Activated T-cell treated with anti-CD3 and anti-CD28 coated beads, Interleukin-2, amount 50 U/mL, for 48 hours (primary cell): ENCODE data around the gene MYH9.

Experiments
- DNase-seq, 2 experiments: peaks; one replicate each; pipeline ENCODE4 v3.0.0-alpha.2; 2020

Gene MYH9

DNA sequence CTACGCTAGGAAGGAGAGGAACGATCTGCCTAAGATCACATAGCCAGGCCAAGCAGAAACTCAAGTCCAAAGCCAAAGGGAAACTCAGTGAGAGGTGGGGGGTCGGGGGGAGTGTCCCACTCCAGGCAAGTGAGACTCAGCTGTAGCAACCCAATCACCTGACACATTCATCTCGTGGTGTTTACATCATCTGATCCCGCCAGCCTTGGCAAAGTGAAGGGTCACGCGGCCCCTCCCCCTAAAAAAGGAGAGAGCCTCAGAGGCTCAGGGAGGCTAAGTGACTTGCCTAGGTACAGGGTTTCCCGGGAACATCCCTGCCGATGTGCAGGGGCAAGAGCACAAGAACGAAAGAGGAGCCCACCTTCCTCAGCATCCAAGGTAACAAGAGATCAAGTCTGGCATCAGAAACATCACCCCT, 21.5 kb downstream of the MYH9 start:
- no peak for DNase-seq

- peak; percentile 90 to 91 for DNase-seq
Measured at GRCh38 chr22:36365020-36365411, 22.8 kb downstream of the MYH9 start.

DNA sequence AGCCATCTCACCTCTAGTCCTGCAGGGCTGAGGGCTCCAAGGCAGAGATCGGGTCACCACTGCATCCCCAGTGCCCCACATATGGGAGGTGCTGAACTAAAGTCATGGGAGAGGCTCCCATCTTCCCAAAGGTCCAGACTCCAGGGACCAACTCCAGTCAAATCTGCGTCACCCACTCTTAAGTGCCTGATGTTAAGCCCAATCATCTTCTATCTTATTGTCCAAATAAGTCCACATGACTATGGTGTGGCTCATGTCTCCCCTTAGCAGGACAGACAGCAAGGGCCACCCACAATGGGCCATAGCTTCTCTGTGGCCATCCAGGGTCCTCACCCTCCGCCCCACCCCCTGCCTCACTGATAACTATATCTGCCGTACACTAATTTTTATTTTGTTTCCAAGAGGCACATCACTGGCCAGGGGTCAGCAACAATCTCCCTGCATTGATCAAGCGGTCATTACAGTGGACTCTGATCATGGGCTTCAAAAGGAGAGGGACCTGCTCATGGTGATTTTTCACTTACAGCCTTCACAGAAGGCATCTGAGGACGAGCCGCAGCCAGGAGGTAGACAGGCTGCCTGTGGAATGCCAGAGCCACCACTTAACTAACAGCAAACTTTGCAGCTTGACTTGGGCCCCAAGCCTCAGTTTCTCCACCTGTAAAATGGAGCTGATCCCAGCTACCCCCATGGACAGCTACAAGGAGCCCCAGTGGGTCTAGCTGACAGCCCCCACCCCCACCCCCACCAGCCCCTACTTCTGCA, 23.3 kb downstream of the MYH9 start:
- DNase-seq, result no peak

GRCh38 chr22:36363349-36363981, 24.3 kb downstream of the MYH9 start:
- no peak for DNase-seq

DNA sequence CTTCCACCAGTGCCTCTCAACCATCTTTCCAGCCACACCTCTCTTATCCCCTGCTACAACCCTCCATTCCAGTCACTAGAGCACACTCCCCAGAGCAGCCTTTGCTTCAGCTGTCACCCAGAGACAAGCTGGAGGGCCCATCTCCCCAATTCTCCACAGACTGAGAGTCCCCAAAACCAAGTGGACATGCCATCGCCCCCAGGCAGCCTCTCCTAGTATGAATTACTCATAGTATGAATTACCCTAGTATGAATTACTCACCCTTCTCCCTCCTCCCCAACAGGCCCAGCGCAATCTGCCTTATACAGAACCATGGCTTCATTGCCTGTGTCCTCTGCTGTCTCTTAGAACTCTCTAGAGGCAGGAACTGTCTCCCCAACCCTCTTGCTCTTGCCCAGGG, 24.8 kb downstream of the MYH9 start:
- DNase-seq, result peak; percentile 66 to 67

GRCh38 chr22:36362075-36362474, 25.7 kb downstream of the MYH9 start:
- no peak for DNase-seq

DNA sequence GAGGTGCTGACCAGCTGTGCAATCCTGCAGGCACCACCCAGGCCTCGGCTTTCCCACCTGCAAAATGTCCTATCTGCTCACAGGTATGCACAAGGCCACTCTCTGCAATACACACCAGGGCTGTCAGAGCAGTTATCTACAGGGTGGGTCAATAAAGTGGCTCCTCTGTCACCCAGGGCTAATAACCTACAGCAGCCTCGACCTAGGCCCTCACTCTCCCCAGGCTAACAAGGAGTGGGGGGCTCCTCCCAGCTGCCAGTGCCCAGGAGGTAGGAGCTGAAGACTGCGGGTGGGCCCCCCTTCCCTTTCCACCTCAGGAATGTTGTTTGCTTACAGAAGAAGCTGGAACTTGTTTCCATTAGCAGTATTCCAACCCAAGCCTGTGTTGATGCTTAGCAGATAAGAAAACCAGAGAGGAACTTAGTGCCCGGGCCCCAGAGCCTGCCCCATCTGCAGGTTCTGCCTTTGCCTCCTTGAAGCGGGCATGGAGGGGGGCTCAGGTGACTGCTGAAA, 26.8 kb downstream of the MYH9 start:
- no peak for DNase-seq

DNA sequence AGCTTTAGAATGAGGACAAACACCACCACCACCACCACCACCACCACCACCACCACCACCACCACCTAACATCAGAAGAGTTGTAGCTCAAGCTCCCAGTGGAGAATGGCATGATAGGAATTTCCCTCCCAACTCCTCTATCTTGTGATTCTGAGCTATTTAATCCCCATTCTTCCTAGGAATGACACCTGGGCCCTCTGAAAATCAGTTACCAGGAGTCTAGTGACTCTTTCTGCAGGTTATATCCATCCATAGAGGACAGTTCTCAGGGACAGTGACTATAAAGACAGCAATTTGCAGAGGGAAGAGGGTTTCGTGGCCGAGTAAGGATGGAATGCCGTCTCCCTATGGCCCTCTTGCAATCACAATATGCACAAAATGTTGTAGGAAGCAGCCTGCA, 27.8 kb downstream of the MYH9 start:
- DNase-seq, result no peak

- DNase-seq, result no peak
Measured at GRCh38 chr22:36359470-36359996, 28.2 kb downstream of the MYH9 start.

- DNase-seq, result no peak
Measured at GRCh38 chr22:36358533-36359469, 29.0 kb downstream of the MYH9 start.

DNA sequence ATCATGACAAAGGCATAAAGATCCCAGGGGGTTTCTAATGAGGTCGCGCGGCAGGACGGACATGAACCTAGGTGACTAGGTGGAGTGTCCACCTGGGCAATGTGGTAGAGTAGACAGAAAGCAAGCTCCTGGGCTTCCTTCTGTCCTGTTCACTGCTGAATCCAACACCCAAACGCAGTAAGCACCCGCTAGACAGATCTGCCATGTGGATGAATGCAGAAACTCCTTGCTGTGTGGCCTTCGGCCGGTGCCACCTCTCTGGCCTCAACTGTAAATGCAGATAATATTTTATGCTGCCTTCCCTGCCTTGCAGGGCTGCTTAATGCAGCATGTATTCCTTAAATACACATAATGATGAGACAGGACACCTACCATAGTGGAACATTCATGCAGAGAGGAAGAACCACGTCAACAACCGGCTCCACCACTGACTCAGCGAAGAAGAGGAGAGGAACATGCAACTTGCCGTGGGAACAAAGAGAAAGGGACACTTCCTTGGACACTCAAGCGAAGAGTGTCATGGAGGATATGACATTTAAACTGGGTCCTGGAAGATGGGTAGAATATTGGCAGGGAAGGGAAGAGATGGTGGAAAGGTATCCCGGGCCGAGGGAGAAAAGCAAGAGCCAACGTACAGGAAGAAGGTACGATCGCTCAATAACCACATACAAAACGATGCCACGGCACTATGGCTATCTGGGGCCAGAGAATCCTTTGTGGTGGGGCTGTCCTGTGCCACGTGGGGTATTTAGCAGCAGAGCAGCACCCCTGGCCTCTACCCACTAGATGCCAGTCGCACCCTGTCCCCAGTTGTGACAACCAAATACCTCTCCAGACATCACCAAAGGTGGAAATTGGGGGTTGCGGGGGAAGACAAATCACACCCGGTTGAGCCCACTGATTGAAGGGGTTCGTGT, 30.8 kb downstream of the MYH9 start:
- peak; percentile 72 to 74 for DNase-seq

GRCh38 chr22:36355894-36356293, 31.9 kb downstream of the MYH9 start:
- DNase-seq, result no peak

GRCh38 chr22:36355362-36355761, 32.4 kb downstream of the MYH9 start:
- DNase-seq, result no peak

DNA sequence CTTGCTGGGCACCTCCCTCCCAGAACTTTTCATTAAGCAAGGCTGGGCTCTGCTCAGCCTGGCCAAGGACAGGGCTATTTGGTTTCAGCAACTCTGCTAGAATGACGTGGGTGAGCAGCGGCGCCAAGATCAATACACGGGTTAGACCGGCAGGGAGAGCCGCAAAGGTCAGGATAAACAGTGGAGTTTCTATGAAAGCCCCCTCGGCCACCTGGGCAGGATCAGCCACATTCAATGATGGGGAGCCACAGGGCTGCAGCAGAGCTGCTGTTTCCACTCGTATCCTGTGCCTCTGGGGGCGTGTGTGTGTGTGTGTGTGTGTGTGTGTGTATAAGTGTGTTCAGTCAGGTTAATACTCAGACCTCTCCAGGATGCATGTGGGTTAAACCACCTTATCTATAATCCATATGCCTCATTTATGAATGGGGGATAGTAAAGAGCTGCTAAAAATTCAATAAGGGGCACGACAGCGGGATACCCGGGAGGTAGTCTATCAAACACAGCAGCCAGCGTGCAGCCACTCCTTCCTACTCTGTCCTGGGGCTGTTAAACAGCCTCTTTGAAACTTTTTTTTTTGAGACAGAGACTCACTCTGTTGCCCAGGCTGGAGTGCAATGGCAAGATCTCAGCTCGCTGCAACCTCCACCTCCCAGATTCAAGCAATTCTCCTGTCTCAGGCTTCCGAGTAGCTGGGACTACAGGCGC, 34.8 kb downstream of the MYH9 start:
- peak; percentile 64 to 65 for DNase-seq

DNA sequence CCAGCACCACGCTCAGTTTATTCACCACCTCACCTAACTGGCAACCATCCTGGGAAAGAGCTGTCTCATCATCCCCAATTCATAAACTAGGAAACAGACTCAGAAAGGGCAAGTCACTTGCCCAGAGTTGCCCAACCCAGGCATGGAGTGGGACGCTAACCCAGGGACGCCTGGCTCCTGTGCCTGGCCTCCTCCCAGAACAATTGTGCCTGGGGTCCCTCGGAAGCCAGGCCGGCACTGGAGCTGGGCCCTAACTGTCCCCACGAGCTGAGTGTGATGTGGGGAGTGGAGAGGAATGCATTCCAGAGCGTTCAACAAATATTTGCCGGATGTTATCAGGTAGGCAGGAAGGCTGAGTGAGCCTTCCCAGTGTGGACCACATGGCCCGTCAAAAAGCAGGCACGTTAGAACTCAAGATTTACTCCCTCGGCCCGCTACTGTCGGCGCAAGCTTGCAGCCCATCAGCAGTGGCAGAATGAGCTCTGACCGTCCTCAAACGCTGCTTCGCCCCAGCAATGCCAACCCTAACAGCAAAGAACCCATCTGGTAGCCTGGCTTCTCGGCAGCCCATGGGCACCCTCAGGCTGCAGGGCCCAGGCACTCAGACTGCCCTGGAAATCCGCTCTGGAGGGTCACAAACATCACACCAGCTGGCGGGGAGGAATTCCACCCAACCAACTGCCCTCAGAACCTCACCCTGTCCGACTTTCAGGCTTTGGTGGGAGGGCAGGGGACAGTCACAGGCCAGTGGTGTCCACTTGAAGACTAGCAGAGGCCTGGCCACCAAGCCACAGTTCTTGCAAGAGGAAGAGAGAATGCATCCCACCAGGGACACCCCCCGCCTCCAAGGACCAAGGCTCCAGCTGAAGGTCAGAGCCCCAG, 35.6 kb downstream of the MYH9 start:
- no peak for DNase-seq

GRCh38 chr22:36350751-36351594, 36.8 kb downstream of the MYH9 start:
- no peak for DNase-seq

- no peak for DNase-seq
Measured at GRCh38 chr22:36349726-36350125, 38.0 kb downstream of the MYH9 start.

- DNase-seq, result no peak
Measured at GRCh38 chr22:36348760-36349159, 39.0 kb downstream of the MYH9 start.

GRCh38 chr22:36347094-36347493, 40.7 kb downstream of the MYH9 start:
- DNase-seq, result no peak
